Measurements from ENCODE around the gene SEMA6A. TPM values are rescaled to one million over a fixed set of nuclear protein-coding genes. Genes with fewer than 3 reads are reported as not detected.

SEMA6A gene
- total RNA-seq, 2 experiments from 2014 or later = not detected

DNA sequence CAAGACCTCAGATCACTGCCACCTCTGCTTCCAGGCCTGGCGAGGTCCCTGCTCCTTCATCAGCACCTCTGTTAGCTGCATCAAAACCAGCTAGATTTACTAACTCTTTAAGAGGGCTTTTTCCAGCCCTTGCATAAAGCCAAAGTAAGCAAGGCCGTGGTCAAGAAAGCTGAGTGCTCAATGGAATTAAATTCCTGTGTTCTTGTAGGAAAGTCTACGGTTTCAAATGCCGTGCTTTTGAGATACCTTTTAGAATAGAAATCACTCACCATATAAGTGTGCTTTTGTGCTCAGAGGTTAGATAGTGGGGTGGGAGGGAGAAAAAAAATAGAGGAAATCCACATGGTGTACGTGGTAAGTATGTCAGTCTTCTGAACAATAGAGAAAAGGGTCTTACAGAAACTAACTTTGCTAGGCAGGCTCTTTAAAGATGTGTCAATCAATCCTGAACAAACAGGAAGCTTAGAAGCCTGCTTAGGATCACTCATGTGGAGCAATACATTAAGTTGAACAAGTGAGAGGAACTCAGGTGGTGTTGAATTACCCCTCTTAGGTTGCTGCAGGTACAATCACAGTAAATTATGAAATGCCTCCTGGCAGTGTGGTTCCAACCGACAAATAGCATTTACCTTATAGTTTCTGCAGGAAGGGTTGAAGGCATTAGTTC lies 79.7 kb downstream of the SEMA6A start:
- Histone ChIP-seq H3K4me3 (ENCODE audit: low read length) (no peak overlapping the region), H3K4me1 (ENCODE audit: insufficient read depth, low read length) (peaks cover 2% of the 10 kb centered on the region), H3K9me3 (ENCODE audit: control insufficient read depth in 1 of 2, insufficient read depth in 1 of 2, low read length in 2 of 2) (no peaks in the 10 kb centered on the region), H3K36me3 (ENCODE audit: insufficient read depth, low read length) (no peaks in the 10 kb centered on the region), H3K27me3 (ENCODE audit: control insufficient read depth in 1 of 2, insufficient read depth in 2 of 2, low read length in 2 of 2) (no peaks in the 10 kb centered on the region), H3K27ac (ENCODE audit: low read depth in 1 of 2, low read length in 2 of 2) (no peak overlapping the region)
- Mint-ChIP-seq H3K4me1 (ENCODE audit: low read depth) (peaks cover 22% of the 10 kb centered on the region), H3K27ac (no peak overlapping the region), H3K9me3 (no peaks in the 10 kb centered on the region), H3K36me3 (ENCODE audit: low read depth) (no peaks in the 10 kb centered on the region), H3K4me3 (no peak overlapping the region), H3K27me3 (no peaks in the 10 kb centered on the region)
- ChIA-PET POLR2A (no interaction called here), CTCF (no interaction called here)
- ATAC-seq (ENCODE audit: poor library complexity) = no peak
- no peak for TF ChIP-seq CTCF (IDR thresholded peaks at IDR 0.05)
- intact Hi-C loops (cut with DNase I, micrococcal nuclease) = no loop called here
- no peak for DNase-seq

DNA sequence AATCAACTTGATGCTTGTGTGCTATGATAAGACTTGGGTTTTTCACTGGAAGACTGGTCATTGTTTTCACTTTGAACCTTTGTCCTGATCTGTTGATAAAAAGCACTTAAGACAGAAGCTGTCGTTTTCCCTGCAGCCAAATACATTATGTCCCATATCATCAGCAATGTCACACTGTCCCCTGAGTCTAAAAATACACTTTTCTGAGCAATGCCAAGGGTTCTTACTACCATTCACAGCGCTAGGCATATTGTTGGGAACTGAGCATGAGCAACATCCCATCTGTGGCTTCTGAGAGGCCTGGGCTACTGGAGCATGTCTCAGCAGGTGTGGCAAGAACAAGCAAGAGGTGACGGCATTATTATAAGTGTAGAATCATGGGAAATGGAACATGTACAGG lies 81.8 kb downstream of the SEMA6A start:
- TF ChIP-seq CTCF (IDR thresholded peaks at IDR 0.05) = no peak
- Histone ChIP-seq H3K27ac (ENCODE audit: low read depth in 1 of 2, low read length in 2 of 2) (no peak overlapping the region), H3K9me3 (ENCODE audit: control insufficient read depth in 1 of 2, insufficient read depth in 1 of 2, low read length in 2 of 2) (no peaks in the 10 kb centered on the region), H3K4me3 (ENCODE audit: low read length) (no peak overlapping the region), H3K36me3 (ENCODE audit: insufficient read depth, low read length) (no peaks in the 10 kb centered on the region), H3K4me1 (ENCODE audit: insufficient read depth, low read length) (peaks cover 2% of the 10 kb centered on the region), H3K27me3 (ENCODE audit: control insufficient read depth in 1 of 2, insufficient read depth in 2 of 2, low read length in 2 of 2) (no peaks in the 10 kb centered on the region)
- Mint-ChIP-seq H3K27me3 (no peaks in the 10 kb centered on the region), H3K9me3 (no peaks in the 10 kb centered on the region), H3K4me1 (ENCODE audit: low read depth) (peaks cover 22% of the 10 kb centered on the region), H3K36me3 (ENCODE audit: low read depth) (no peaks in the 10 kb centered on the region), H3K4me3 (no peak overlapping the region), H3K27ac (no peak overlapping the region)
- POLR2A ChIA-PET = no interaction called here
- no peak for ATAC-seq (ENCODE audit: poor library complexity)
- intact Hi-C loops (cut with DNase I, micrococcal nuclease) = no loop called here
- CTCF ChIA-PET = no interaction called here
- DNase-seq = no peak

DNA sequence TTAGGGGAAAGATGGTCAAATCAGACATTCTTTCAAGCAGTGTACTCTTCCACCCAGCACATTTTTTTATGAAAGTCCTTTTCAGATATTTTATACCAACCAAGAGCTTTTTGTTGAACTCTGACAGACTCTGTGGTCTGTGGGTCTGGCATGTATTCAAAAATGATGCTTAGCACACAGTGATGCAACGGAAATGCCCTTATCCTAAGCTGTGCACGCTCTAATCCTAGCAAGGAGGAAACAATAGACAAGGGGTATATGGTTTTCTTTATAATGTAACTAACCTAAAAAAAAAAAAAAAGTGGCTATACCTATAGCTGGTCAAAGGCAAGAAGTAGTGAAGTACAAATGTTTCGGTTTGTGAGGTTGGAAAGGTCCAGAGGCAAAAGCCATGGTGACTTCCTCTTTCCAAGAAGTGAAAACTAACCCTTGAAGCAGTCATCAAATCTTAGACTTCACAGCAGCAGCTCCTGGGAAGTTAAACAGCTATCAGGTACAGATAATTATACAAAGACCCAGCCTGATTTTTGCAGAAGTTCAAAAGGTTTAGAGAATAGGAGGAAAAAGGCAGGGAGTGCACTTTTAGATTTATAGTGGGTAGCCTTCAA lies 82.5 kb downstream of the SEMA6A start:
- no peak for TF ChIP-seq CTCF (IDR thresholded peaks at IDR 0.05)
- intact Hi-C loops (cut with DNase I, micrococcal nuclease) = no loop called here
- Histone ChIP-seq H3K4me1 (ENCODE audit: insufficient read depth, low read length) (peaks cover 2% of the 10 kb centered on the region), H3K27me3 (ENCODE audit: control insufficient read depth in 1 of 2, insufficient read depth in 2 of 2, low read length in 2 of 2) (no peaks in the 10 kb centered on the region), H3K4me3 (ENCODE audit: low read length) (no peak overlapping the region), H3K9me3 (ENCODE audit: control insufficient read depth in 1 of 2, insufficient read depth in 1 of 2, low read length in 2 of 2) (no peaks in the 10 kb centered on the region), H3K36me3 (ENCODE audit: insufficient read depth, low read length) (no peaks in the 10 kb centered on the region), H3K27ac (ENCODE audit: low read depth in 1 of 2, low read length in 2 of 2) (no peak overlapping the region)
- Mint-ChIP-seq H3K9me3 (no peaks in the 10 kb centered on the region), H3K27me3 (no peaks in the 10 kb centered on the region), H3K27ac (no peak overlapping the region), H3K36me3 (ENCODE audit: low read depth) (no peaks in the 10 kb centered on the region), H3K4me3 (no peak overlapping the region), H3K4me1 (ENCODE audit: low read depth) (peaks cover 22% of the 10 kb centered on the region)
- POLR2A ChIA-PET = no interaction called here
- DNase-seq = peak in 3 of 14 experiments; percentile 12 to 24 (median 18)
- peak; percentile 55 for ATAC-seq (ENCODE audit: poor library complexity)
- CTCF ChIA-PET = no interaction called here
